Activated gamma-delta T cell (primary cell): ENCODE data around the gene PODN.

Experiments used
- DNase-seq: peaks from one replicate; lab custom pipeline; 2025; lab: John Stamatoyannopoulos, UW

Gene PODN

GRCh38 chr1:53114581-53115400, 52.8 kb downstream of the PODN start:
- no peak for DNase-seq

GRCh38 chr1:53115403-53116306, 53.6 kb downstream of the PODN start:
- no peak for DNase-seq

- no peak for DNase-seq
Measured at GRCh38 chr1:53116307-53116810, 54.3 kb downstream of the PODN start.

GRCh38 chr1:53116933-53117600, 55.1 kb downstream of the PODN start:
- no peak for DNase-seq

- no peak for DNase-seq
Measured at GRCh38 chr1:53117836-53118235, 55.8 kb downstream of the PODN start.

- DNase-seq = no peak
Measured at GRCh38 chr1:53120659-53121058, 58.6 kb downstream of the PODN start.

GRCh38 chr1:53121319-53122172, 59.5 kb downstream of the PODN start:
- no peak for DNase-seq

- DNase-seq = no peak
Measured at GRCh38 chr1:53122201-53122885, 60.3 kb downstream of the PODN start.

GRCh38 chr1:53122961-53123413, 61.0 kb downstream of the PODN start:
- DNase-seq = no peak

GRCh38 chr1:53123453-53124140, 61.6 kb downstream of the PODN start:
- no peak for DNase-seq

- DNase-seq = no peak
Measured at GRCh38 chr1:53125122-53125521, 63.1 kb downstream of the PODN start.

- no peak for DNase-seq
Measured at GRCh38 chr1:53125623-53126360, 63.8 kb downstream of the PODN start.

- no peak for DNase-seq
Measured at GRCh38 chr1:53126495-53126894, 64.5 kb downstream of the PODN start.

GRCh38 chr1:53127546-53127945, 65.5 kb downstream of the PODN start:
- no peak for DNase-seq

GRCh38 chr1:53128401-53128800, 66.4 kb downstream of the PODN start:
- DNase-seq = no peak

GRCh38 chr1:53129891-53130597, 68.0 kb downstream of the PODN start:
- no peak for DNase-seq

- no peak for DNase-seq
Measured at GRCh38 chr1:53130598-53130877, 68.5 kb downstream of the PODN start.

- DNase-seq = no peak
Measured at GRCh38 chr1:53130878-53131589, 69.0 kb downstream of the PODN start.
